GM18873 (cell line): ENCODE data around the gene MIP.
A peak's percentile ranks its signal among the peaks of the same experiment; 100 is the strongest.
"Not testable (repeated sequence)": the region's sequence is repeated elsewhere in the genome, so short reads cannot be mapped to it uniquely, and the experiment has no call there.

ENCODE experiments used
- ATAC-seq: cut with Tn5 transposase; IDR thresholded peaks from one replicate; pipeline ENCODE4 v1.9.1; 2021; ENCODE audit warnings: mild to moderate bottlenecking, moderate library complexity, moderate number of reproducible peaks; ENCODE audit not compliant: unreplicated experiment, low FRiP score

MIP gene

GRCh38 chr12:56468216-56469006 is 14.0 kb upstream of the MIP start, which contains the start of gene SPRYD4:
Gene SPRYD4 (plus strand): TSS chr12:56468578. CDS start chr12:56468592, 14 bp downstream.
- peak; percentile 73 for ATAC-seq

- ATAC-seq = no peak
Observed at GRCh38 chr12:56462565-56462964, 8.1 kb upstream of the MIP start.

GRCh38 chr12:56461235-56462159 is 7.0 kb upstream of the MIP start:
- no peak for ATAC-seq

GRCh38 chr12:56457817-56458216 is 3.4 kb upstream of the MIP start:
- ATAC-seq = no peak

- no peak for ATAC-seq
Observed at GRCh38 chr12:56451147-56451546, 3.3 kb downstream of the MIP start.

GRCh38 chr12:56450241-56450640 is 4.2 kb downstream of the MIP start:
- ATAC-seq = no peak

- ATAC-seq = no peak
Observed at GRCh38 chr12:56449622-56449984, 4.9 kb downstream of the MIP start.

- ATAC-seq = peak; percentile 80
Observed at GRCh38 chr12:56448860-56449621, 5.4 kb downstream of the MIP start, which contains the start of gene TIMELESS. Gene TIMELESS (minus strand): TSS chr12:56449426. CDS start chr12:56434170, 15,256 bp downstream.

- not testable (repeated sequence) for ATAC-seq
Observed at GRCh38 chr12:56443208-56443607, 11.2 kb downstream of the MIP start.

- no peak for ATAC-seq
Observed at GRCh38 chr12:56437430-56438176, 16.9 kb downstream of the MIP start.

GRCh38 chr12:56434828-56435227 is 19.6 kb downstream of the MIP start:
- no peak for ATAC-seq

- ATAC-seq = no peak
Observed at GRCh38 chr12:56431850-56432249, 22.6 kb downstream of the MIP start.

- no peak for ATAC-seq
Observed at GRCh38 chr12:56431288-56431687, 23.2 kb downstream of the MIP start.

GRCh38 chr12:56425940-56426438 is 28.5 kb downstream of the MIP start:
- no peak for ATAC-seq

- no peak for ATAC-seq
Observed at GRCh38 chr12:56425193-56425592, 29.3 kb downstream of the MIP start.

- ATAC-seq = no peak
Observed at GRCh38 chr12:56420411-56420810, 34.0 kb downstream of the MIP start.

GRCh38 chr12:56417739-56418138 is 36.7 kb downstream of the MIP start:
- no peak for ATAC-seq

GRCh38 chr12:56414401-56414800 is 40.1 kb downstream of the MIP start:
- no peak for ATAC-seq

- no peak for ATAC-seq
Observed at GRCh38 chr12:56413392-56413791, 41.1 kb downstream of the MIP start.
